HG02678 (cell line): Measurements from ENCODE around the gene ERCC6L2.

ENCODE experiments used
- ATAC-seq: cut with Tn5 transposase; IDR thresholded peaks from one replicate; pipeline ENCODE4 v1.9.1; 2021; ENCODE audit warnings: mild to moderate bottlenecking, moderate library complexity; ENCODE audit not compliant: unreplicated experiment

Gene ERCC6L2

GRCh38 chr9:95875305-95876137, at the start of gene ERCC6L2:
Gene ERCC6L2 (plus strand): TSS chr9:95875691. CDS start chr9:95876039, 348 bp downstream.
- ATAC-seq = peak; percentile 87

GRCh38 chr9:95826183-95826838, 49.2 kb upstream of the ERCC6L2 start:
- no peak for ATAC-seq

GRCh38 chr9:95830768-95831167, 44.7 kb upstream of the ERCC6L2 start:
- no peak for ATAC-seq

GRCh38 chr9:95831810-95832209, 43.7 kb upstream of the ERCC6L2 start:
- no peak for ATAC-seq

- no peak for ATAC-seq
Measured at GRCh38 chr9:95833546-95834178, 41.8 kb upstream of the ERCC6L2 start.

- ATAC-seq = no peak
Measured at GRCh38 chr9:95834281-95834907, 41.1 kb upstream of the ERCC6L2 start.

GRCh38 chr9:95835393-95835792, 40.1 kb upstream of the ERCC6L2 start:
- no peak for ATAC-seq

GRCh38 chr9:95836072-95836471, 39.4 kb upstream of the ERCC6L2 start:
- ATAC-seq = no peak

GRCh38 chr9:95839012-95839411, 36.5 kb upstream of the ERCC6L2 start:
- ATAC-seq = no peak

GRCh38 chr9:95840074-95840473, 35.4 kb upstream of the ERCC6L2 start:
- no peak for ATAC-seq

GRCh38 chr9:95841377-95841776, 34.1 kb upstream of the ERCC6L2 start:
- ATAC-seq = no peak

- no peak for ATAC-seq
Measured at GRCh38 chr9:95845751-95846150, 29.7 kb upstream of the ERCC6L2 start.

- no peak for ATAC-seq
Measured at GRCh38 chr9:95848764-95849163, 26.7 kb upstream of the ERCC6L2 start.

- ATAC-seq = peak; percentile 95
Measured at GRCh38 chr9:95852059-95853032, 23.1 kb upstream of the ERCC6L2 start.

GRCh38 chr9:95854386-95855020, 21.0 kb upstream of the ERCC6L2 start:
- ATAC-seq = no peak

- no peak for ATAC-seq
Measured at GRCh38 chr9:95855961-95856360, 19.5 kb upstream of the ERCC6L2 start.

- ATAC-seq = no peak
Measured at GRCh38 chr9:95857124-95857523, 18.4 kb upstream of the ERCC6L2 start.

GRCh38 chr9:95857896-95858295, 17.6 kb upstream of the ERCC6L2 start:
- ATAC-seq = peak; percentile 72

- no peak for ATAC-seq
Measured at GRCh38 chr9:95862343-95862742, 13.1 kb upstream of the ERCC6L2 start.
